Loucy (cell line): ENCODE data around the gene TMTC2.
"Not testable (repeated sequence)": the region's sequence is repeated elsewhere in the genome, so short reads cannot be mapped to it uniquely, and the experiment has no call there.

ENCODE experiments used
- H2AFZ ChIP-seq: fragments of 200-600 bp; sonication (generic); 2 replicates; pipeline ENCODE4 v1.6.0; 2016; ENCODE audit warnings: antibody characterized with exemption, mild to moderate bottlenecking, low read length, moderate library complexity
- H3F3A ChIP-seq: fragments of 200-600 bp; 2 replicates; pipeline ENCODE4 v1.6.0; 2016; ENCODE audit warnings: antibody characterized with exemption, low read depth, mild to moderate bottlenecking
- H3K27me3 ChIP-seq: fragments of 200-600 bp; sonication (generic); 2 replicates; pipeline ENCODE4 v1.6.1; 2014; ENCODE audit warnings: low read length, mild to moderate bottlenecking; ENCODE audit not compliant: insufficient read depth, poor library complexity, severe bottlenecking
- H3K36me3 ChIP-seq: fragments of 200-600 bp; sonication (generic); 2 replicates; pipeline ENCODE4 v1.6.1; 2016; ENCODE audit warnings: low read length; ENCODE audit not compliant: insufficient read depth
- H3K4me1 ChIP-seq: fragments of 200-600 bp; sonication (generic); 2 replicates; pipeline ENCODE4 v1.5.1; 2014; ENCODE audit warnings: low read length, mild to moderate bottlenecking; ENCODE audit not compliant: insufficient read depth, poor library complexity, severe bottlenecking
- H3K4me2 ChIP-seq: fragments of 200-600 bp; sonication (generic); 2 replicates; pipeline ENCODE4 v1.6.0; 2014; ENCODE audit warnings: antibody characterized with exemption, low read length, low read depth, mild to moderate bottlenecking; ENCODE audit not compliant: poor library complexity, severe bottlenecking
- H3K4me3 ChIP-seq: fragments of 200-600 bp; sonication (generic); 2 replicates; pipeline ENCODE4 v1.5.1; 2014; ENCODE audit warnings: low read length, mild to moderate bottlenecking, mixed read lengths; ENCODE audit not compliant: poor library complexity, severe bottlenecking
- H3K79me2 ChIP-seq: fragments of 200-600 bp; sonication (generic); 2 replicates; pipeline ENCODE4 v1.6.1; 2014; ENCODE audit warnings: low read length; ENCODE audit not compliant: insufficient read depth
- H3K9ac ChIP-seq: fragments of 200-600 bp; sonication (generic); 2 replicates; pipeline ENCODE4 v1.6.0; 2014; ENCODE audit warnings: mild to moderate bottlenecking, low read depth, low read length, moderate library complexity; ENCODE audit not compliant: poor library complexity, severe bottlenecking
- H3K9me2 ChIP-seq: fragments of 200-600 bp; sonication (generic); replicated peaks from 2 replicates; pipeline ENCODE4 v1.6.1; 2016; ENCODE audit warnings: low read depth, low read length, mixed read lengths
- H3K9me3 ChIP-seq: fragments of 200-600 bp; sonication (generic); 2 replicates; pipeline ENCODE4 v1.6.1; 2014; ENCODE audit warnings: mild to moderate bottlenecking, antibody characterized with exemption, low read length, low read depth; ENCODE audit not compliant: insufficient read depth
- H4K20me1 ChIP-seq: fragments of 200-600 bp; sonication (generic); 2 replicates; pipeline ENCODE4 v1.6.0; 2014; ENCODE audit warnings: antibody characterized with exemption, low read length, mild to moderate bottlenecking; ENCODE audit not compliant: insufficient read depth, poor library complexity, severe bottlenecking
- CTCF ChIP-seq: fragments of 200-600 bp; sonication (generic); conservative IDR thresholded peaks from 2 replicates; pipeline ENCODE4 v1.5.1; 2014; ENCODE audit warnings: mild to moderate bottlenecking, antibody characterized with exemption, low read length
- EZH2phosphoT487 ChIP-seq: fragments of 200-600 bp; IDR thresholded peaks from 2 replicates; pipeline ENCODE4 v1.6.1; 2018; ENCODE audit warnings: antibody characterized with exemption, mild to moderate bottlenecking, moderate library complexity, borderline replicate concordance

The TMTC2 gene

GRCh38 chr12:83114966-83115365 is 428.3 kb downstream of the TMTC2 start:
- TF ChIP-seq EZH2phosphoT487 (no peak), CTCF (no peak)

GRCh38 chr12:83117926-83118325 is 431.2 kb downstream of the TMTC2 start:
- H3K4me1 ChIP-seq, H3K9ac ChIP-seq, H3K9me3 ChIP-seq, H3K36me3 ChIP-seq, H3K79me2 ChIP-seq, H2AFZ ChIP-seq, H4K20me1 ChIP-seq, H3F3A ChIP-seq, H3K4me3 ChIP-seq, H3K27me3 ChIP-seq, H3K9me2 ChIP-seq, H3K4me2 ChIP-seq: not testable (repeated sequence)

More at GRCh38 chr12:83114966-83115365, 428.3 kb downstream of the TMTC2 start:
- H3K36me3 ChIP-seq: no peaks in the 10 kb centered on the region
- H3F3A ChIP-seq: no peaks in the 10 kb centered on the region
- no peaks in the 10 kb centered on the region for H3K27me3 ChIP-seq
- no peak overlapping the region for H3K9ac ChIP-seq
- no peaks in the 10 kb centered on the region for H3K9me2 ChIP-seq
- no peaks in the 10 kb centered on the region for H3K9me3 ChIP-seq
- H3K4me3 ChIP-seq: no peak overlapping the region
- H4K20me1 ChIP-seq: no peaks in the 10 kb centered on the region
- no peaks in the 10 kb centered on the region for H3K79me2 ChIP-seq
- H2AFZ ChIP-seq: no peak overlapping the region
- no peak overlapping the region for H3K4me2 ChIP-seq
- H3K4me1 ChIP-seq: no peaks in the 10 kb centered on the region

GRCh38 chr12:83121897-83122622 is 435.4 kb downstream of the TMTC2 start:
- Histone ChIP-seq H3K9me3 (no peaks in the 10 kb centered on the region), H2AFZ (no peak overlapping the region), H3K4me1 (no peaks in the 10 kb centered on the region), H3K4me3 (no peak overlapping the region), H3K79me2 (no peaks in the 10 kb centered on the region), H3K4me2 (no peak overlapping the region), H3K9ac (no peak overlapping the region), H3F3A (no peaks in the 10 kb centered on the region), H3K9me2 (no peaks in the 10 kb centered on the region), H3K27me3 (no peaks in the 10 kb centered on the region), H3K36me3 (no peaks in the 10 kb centered on the region), H4K20me1 (no peaks in the 10 kb centered on the region)
- TF ChIP-seq CTCF: no peak
- TF ChIP-seq EZH2phosphoT487: no peak

- Histone ChIP-seq H3K4me1 (no peaks in the 10 kb centered on the region), H3K9me2 (no peaks in the 10 kb centered on the region), H3K27me3 (no peaks in the 10 kb centered on the region), H2AFZ (no peak overlapping the region), H3K79me2 (no peaks in the 10 kb centered on the region), H3K36me3 (no peaks in the 10 kb centered on the region), H3K9me3 (no peaks in the 10 kb centered on the region), H3K9ac (no peak overlapping the region), H4K20me1 (no peaks in the 10 kb centered on the region), H3F3A (no peaks in the 10 kb centered on the region), H3K4me2 (no peak overlapping the region), H3K4me3 (no peak overlapping the region)
- TF ChIP-seq CTCF: no peak
- TF ChIP-seq EZH2phosphoT487: no peak
Measured at GRCh38 chr12:83122623-83122934, 435.9 kb downstream of the TMTC2 start.
